DOHH2 (cell line): ENCODE measurements around the gene KDM4C.

Experiments used
- H3F3A ChIP-seq: fragments of 200-600 bp; sonication (generic), shearing (Covaris generic); 2 replicates; pipeline ENCODE4 v1.6.0; 2016; ENCODE audit warnings: antibody characterized with exemption, mild to moderate bottlenecking; ENCODE audit not compliant: control insufficient read depth, insufficient read depth
- H3K27ac ChIP-seq: fragments of 200-600 bp; sonication (generic); 2 replicates; pipeline ENCODE4 v1.5.1; 2014; ENCODE audit warnings: low read depth, mild to moderate bottlenecking, low read length, moderate library complexity
- H3K27me3 ChIP-seq: fragments of 200-600 bp; sonication (generic); 2 replicates; pipeline ENCODE4 v1.6.1; 2014; ENCODE audit warnings: mild to moderate bottlenecking, low read length, mixed read lengths; ENCODE audit not compliant: control insufficient read depth
- H3K36me3 ChIP-seq: fragments of 200-600 bp; sonication (generic); 2 replicates; pipeline ENCODE4 v1.6.1; 2014; ENCODE audit warnings: mild to moderate bottlenecking, low read length, moderate library complexity, mixed read lengths; ENCODE audit not compliant: control insufficient read depth
- H3K4me1 ChIP-seq: fragments of 200-600 bp; sonication (generic); 2 replicates; pipeline ENCODE4 v1.6.1; 2014; ENCODE audit warnings: mild to moderate bottlenecking, low read length, mixed read lengths; ENCODE audit not compliant: control insufficient read depth
- H3K4me2 ChIP-seq: fragments of 200-600 bp; sonication (generic); 2 replicates; pipeline ENCODE4 v1.6.0; 2014; ENCODE audit warnings: mild to moderate bottlenecking, low read length, moderate library complexity
- H3K4me3 ChIP-seq: fragments of 200-600 bp; sonication (generic); 2 replicates; pipeline ENCODE4 v1.5.1; 2014; ENCODE audit warnings: mild to moderate bottlenecking, low read length, mixed read lengths
- H3K79me2 ChIP-seq: fragments of 200-600 bp; sonication (generic); 2 replicates; pipeline ENCODE4 v1.6.1; 2014; ENCODE audit warnings: mild to moderate bottlenecking, low read length, mixed read lengths; ENCODE audit not compliant: control insufficient read depth
- H3K9me2 ChIP-seq: fragments of 200-600 bp; sonication (generic); replicated peaks from 2 replicates; pipeline ENCODE4 v1.6.1; 2014; ENCODE audit warnings: mild to moderate bottlenecking, low read length, mixed read lengths; ENCODE audit not compliant: control insufficient read depth
- H3K9me3 ChIP-seq: fragments of 200-600 bp; sonication (generic); 2 replicates; pipeline ENCODE4 v1.6.1; 2014; ENCODE audit warnings: antibody characterized with exemption, low read length, mixed read lengths; ENCODE audit not compliant: control insufficient read depth, insufficient read depth
- H4K20me1 ChIP-seq: fragments of 200-600 bp; sonication (generic); 2 replicates; pipeline ENCODE4 v1.6.0; 2014; ENCODE audit warnings: low read depth, mild to moderate bottlenecking, antibody characterized with exemption, low read length, moderate library complexity; ENCODE audit not compliant: control insufficient read depth, insufficient read depth
- EZH2phosphoT487 ChIP-seq: fragments of 200-600 bp; sonication (generic); IDR thresholded peaks from 2 replicates; pipeline ENCODE4 v1.6.1; 2017; ENCODE audit warnings: borderline replicate concordance, mild to moderate bottlenecking, antibody characterized with exemption, low read length, moderate library complexity, mixed read lengths
- TF ChIP-seq, protein P1 (sequence below): fragments of 200-600 bp; sonication (generic); IDR thresholded peaks from one replicate; pipeline ENCODE4 v1.5.1; 2014; ENCODE audit warnings: antibody characterized with exemption, mild to moderate bottlenecking, low read depth, low read length; ENCODE audit not compliant: poor library complexity, severe bottlenecking

KDM4C gene

DNA sequence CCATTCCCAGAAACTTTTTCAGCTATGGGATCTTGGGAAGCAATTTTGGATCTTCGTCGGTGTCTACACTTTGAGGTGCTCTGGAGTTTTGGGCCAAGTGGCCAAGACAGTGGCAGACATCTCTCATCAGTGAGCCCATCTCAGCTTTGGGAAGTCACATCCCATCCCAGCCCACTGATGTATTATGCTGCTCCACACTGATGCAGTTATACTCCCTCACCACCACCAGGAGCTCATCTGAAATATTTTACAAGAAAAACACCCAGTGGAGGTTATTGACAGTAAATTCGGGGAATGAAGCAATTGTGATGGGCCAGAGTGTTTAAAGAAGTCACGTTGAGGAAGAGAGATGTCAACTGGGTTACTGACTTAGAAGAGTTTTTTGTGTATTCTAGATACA is 378.0 kb downstream of the KDM4C start:
- Histone ChIP-seq H3K9me3 (no peaks in the 10 kb centered on the region), H3K36me3 (peaks cover 5% of the 10 kb centered on the region; the same call in 1 of the 2 replicates), H3K79me2 (no peaks in the 10 kb centered on the region), H3K27ac (no peak overlapping the region), H3K4me3 (no peak overlapping the region), H3K9me2 (no peaks in the 10 kb centered on the region), H3F3A (no peaks in the 10 kb centered on the region), H4K20me1 (no peaks in the 10 kb centered on the region), H3K4me1 (no peaks in the 10 kb centered on the region), H3K4me2 (no peak overlapping the region), H3K27me3 (no peaks in the 10 kb centered on the region)
- TF ChIP-seq, protein P1, sequence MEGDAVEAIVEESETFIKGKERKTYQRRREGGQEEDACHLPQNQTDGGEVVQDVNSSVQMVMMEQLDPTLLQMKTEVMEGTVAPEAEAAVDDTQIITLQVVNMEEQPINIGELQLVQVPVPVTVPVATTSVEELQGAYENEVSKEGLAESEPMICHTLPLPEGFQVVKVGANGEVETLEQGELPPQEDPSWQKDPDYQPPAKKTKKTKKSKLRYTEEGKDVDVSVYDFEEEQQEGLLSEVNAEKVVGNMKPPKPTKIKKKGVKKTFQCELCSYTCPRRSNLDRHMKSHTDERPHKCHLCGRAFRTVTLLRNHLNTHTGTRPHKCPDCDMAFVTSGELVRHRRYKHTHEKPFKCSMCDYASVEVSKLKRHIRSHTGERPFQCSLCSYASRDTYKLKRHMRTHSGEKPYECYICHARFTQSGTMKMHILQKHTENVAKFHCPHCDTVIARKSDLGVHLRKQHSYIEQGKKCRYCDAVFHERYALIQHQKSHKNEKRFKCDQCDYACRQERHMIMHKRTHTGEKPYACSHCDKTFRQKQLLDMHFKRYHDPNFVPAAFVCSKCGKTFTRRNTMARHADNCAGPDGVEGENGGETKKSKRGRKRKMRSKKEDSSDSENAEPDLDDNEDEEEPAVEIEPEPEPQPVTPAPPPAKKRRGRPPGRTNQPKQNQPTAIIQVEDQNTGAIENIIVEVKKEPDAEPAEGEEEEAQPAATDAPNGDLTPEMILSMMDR: no peak
- TF ChIP-seq EZH2phosphoT487: no peak

- Histone ChIP-seq H3K9me2 (no peaks in the 10 kb centered on the region), H3K27ac (no peak overlapping the region), H3K4me3 (no peak overlapping the region), H3K4me2 (no peak overlapping the region), H4K20me1 (no peaks in the 10 kb centered on the region), H3K9me3 (no peaks in the 10 kb centered on the region), H3F3A (no peaks in the 10 kb centered on the region), H3K36me3 (peaks cover 5% of the 10 kb centered on the region; the same call in 1 of the 2 replicates), H3K4me1 (no peaks in the 10 kb centered on the region), H3K79me2 (no peaks in the 10 kb centered on the region), H3K27me3 (no peaks in the 10 kb centered on the region)
- no peak for TF ChIP-seq EZH2phosphoT487
- TF ChIP-seq, protein P1: no peak
These were observed 379.3 kb downstream of the KDM4C start for GRCh38 chr9:7137040-7137439.

- Histone ChIP-seq H3K9me2 (no peaks in the 10 kb centered on the region), H3K9me3 (no peaks in the 10 kb centered on the region), H3F3A (no peaks in the 10 kb centered on the region), H3K27ac (no peak overlapping the region), H3K27me3 (no peaks in the 10 kb centered on the region), H3K79me2 (no peaks in the 10 kb centered on the region), H3K4me1 (no peaks in the 10 kb centered on the region), H4K20me1 (no peaks in the 10 kb centered on the region), H3K4me3 (no peak overlapping the region), H3K36me3 (peaks cover 5% of the 10 kb centered on the region; the same call in 1 of the 2 replicates), H3K4me2 (no peak overlapping the region)
- no peak for TF ChIP-seq EZH2phosphoT487
- TF ChIP-seq, protein P1: no peak
These were observed 379.8 kb downstream of the KDM4C start for GRCh38 chr9:7137571-7137970.
